RKO (cell line): ENCODE results near the gene ZMAT5.
A peak's percentile ranks its signal among the peaks of the same experiment; 100 is the strongest.

ENCODE experiments used
- DNase-seq: peaks from one replicate; pipeline ENCODE4 v3.0.0-alpha.2; 2016; ENCODE audit warnings: low spot score

ZMAT5 gene

GRCh38 chr22:29766632-29767170 lies at the start of gene ZMAT5:
ZMAT5 (minus strand) TSS chr22:29767007; CDS start chr22:29748544, 18,463 bp downstream.
- DNase-seq, result peak; percentile 96

DNA sequence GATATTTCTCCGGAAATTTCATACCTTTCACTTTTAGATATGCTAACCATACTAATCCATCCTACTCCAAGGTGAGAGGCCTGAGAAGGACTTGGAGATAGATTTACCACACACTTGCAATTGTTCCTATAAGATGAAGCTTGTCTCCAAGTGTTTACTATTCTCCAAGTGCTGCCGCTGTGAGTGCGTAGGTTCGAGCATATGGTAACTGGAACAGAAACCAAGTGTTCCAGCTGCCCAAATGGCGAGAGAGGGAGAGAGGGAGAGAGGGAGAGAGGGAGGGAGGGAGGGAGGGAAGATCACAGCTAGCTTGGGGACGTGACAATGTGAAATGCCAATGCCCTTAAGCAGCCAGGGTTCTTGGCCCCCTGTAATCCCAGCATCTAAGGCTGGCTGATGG lies 49.7 kb upstream of the ZMAT5 start:
- no peak for DNase-seq

GRCh38 chr22:29816128-29816527 lies 49.3 kb upstream of the ZMAT5 start:
- DNase-seq, result no peak

DNA sequence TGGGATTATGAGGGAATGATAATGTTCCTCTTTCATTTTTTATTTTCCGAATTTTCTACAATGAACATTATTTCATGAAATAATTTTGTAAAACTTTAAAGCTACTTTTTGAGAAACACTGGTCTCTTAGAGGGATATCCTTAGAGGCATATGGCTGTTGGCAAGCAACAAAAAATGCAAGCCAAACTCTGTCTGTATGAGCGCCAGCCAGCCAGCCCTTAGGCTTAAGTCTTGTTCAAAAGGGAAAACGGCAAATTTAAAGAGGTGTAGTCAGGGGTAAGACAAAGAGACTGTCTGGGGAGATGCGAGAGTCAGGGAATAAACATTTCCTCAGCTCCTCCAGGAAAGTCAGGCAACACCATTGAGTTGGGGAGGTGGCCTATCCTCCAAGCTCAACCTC lies 48.8 kb upstream of the ZMAT5 start:
- DNase-seq, result no peak

DNA sequence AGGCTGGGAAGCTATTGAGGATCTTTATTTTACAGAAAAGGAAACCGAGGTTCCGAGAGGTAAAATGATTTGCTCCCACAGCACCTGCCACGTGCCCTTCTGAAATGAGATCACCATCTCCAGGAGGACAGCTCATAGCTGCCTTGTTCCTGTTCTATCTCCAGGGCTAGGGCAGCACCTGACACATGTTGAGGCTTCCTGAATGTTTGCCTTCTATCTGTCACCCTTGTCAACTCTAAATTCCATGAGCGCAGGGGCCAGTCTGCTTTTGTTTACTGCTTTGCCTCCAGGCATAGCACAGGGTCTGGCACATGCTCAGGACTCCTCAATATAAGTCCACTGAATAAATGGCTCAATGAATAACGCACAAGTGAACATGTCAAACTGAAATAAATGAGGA lies 47.2 kb upstream of the ZMAT5 start:
- no peak for DNase-seq

DNA sequence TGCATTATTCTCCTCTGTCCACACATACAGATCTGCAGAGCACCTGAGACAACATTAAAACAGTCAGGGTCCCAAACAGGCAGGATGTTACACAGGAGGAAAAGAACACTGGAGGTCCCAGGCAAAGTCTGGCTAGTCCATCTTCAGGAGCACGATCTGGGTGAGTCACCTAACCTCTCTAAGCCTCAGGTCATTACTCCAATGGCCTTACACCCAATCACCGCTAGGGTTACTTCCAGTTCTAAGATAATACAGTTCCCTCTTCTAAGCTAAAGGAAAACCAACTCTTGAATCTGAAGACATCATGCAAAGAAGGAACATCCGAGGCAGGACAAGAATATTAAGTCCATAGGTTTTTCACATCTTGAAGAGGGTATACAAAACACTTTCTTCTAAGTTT lies 46.8 kb upstream of the ZMAT5 start:
- DNase-seq, result peak; percentile 45

DNA sequence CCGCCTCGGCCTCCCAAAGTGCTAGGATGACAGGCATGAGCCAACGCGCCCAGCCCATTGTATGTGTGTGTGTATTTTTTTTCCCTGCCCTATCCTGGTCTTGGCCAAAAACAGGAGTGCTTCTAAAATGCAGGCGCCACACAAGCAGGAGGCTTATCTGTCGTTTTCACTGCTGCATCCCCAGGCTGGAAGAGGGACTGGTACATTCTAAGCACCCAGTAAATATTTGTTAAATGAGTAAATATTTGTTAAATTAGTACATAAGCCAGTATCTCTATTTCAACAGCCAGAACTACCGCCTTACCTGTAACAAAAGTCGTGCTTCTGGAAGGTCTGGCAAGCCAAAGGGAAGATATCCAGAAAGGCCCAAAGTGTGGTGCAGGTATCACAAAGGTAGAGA lies 46.3 kb upstream of the ZMAT5 start:
- DNase-seq, result no peak

DNA sequence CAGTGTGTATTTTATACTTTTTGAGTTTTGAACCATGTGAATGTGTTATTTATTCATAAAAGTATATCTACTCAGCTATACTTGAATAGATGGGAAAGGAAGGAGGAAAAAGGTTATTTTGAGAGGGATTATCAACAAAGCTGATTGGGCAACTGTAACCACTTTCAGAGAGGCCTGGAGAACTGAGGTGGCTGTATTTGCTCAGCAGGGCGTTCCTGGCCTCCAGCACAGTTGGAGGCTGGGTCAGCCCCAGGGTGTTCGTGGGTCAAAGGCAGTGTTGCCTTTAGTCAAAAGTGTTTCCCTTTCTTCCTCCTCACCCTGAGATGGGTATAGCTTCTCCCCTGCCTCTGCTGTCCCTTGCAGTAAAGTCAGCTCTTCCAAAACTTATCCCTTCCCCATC lies 44.6 kb upstream of the ZMAT5 start:
- DNase-seq, result no peak

- DNase-seq, result no peak
Measured at GRCh38 chr22:29810216-29810615, 43.4 kb upstream of the ZMAT5 start.

GRCh38 chr22:29806196-29806595 lies 39.4 kb upstream of the ZMAT5 start:
- DNase-seq, result no peak

DNA sequence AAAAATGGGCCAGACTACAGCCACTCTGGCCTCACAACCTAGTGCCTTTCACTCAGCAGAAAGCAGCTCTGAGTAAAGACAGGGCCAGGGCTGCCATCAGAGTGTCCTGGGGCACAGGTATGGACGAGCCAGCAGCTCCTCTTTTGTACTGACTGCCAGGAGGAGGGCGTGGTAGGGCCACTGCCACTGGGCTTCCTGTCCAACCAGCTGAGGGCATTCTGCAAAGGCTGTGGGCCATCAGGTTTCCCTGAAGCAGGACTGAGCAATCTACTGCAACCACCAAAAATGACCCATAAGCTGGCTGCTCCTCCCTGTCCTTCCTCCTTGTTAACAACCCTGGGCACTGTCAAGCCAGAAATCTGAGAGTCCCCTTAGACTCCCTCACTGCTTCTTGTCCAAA lies 38.2 kb upstream of the ZMAT5 start:
- no peak for DNase-seq

DNA sequence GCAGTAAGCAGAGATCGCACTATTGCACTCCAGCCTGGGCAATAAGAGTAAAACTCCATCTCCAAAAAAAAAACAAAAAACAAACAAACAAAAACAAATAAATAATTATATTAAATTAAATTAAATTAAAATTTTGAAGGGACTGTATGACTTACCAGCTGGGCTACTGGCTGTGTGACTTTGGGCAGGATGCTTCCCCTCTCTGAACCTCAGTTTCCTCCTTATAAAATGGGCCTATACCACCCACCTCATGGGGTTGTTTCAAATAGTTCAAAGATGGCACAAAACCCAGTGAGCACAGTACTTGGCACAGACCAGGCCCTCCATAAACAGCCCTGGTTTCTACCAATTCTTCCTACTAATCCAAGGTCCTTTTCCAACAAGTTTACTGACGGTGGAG lies 36.4 kb upstream of the ZMAT5 start:
- DNase-seq, result no peak

DNA sequence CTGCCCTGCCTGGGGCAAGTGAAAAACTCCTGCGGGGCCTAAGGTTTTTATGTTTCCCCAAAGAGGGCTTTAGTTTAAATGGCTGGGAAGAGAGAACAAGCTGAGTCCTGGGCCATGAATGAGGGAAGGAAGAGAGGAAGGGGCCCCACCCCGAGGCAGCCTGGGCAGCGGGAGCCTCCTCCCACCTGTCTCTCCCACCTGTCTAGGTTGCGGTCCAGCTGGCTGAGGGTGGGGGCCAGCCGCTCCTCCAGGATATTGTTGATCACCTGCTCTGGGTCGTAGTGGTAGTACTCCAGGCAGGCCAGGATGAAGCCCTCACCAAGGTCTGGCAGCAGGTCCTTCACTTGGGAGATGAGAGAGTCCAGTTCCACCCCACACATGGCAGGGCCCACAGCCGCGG lies 35.0 kb upstream of the ZMAT5 start:
- no peak for DNase-seq

- no peak for DNase-seq
Measured at GRCh38 chr22:29801153-29801552, 34.3 kb upstream of the ZMAT5 start.

DNA sequence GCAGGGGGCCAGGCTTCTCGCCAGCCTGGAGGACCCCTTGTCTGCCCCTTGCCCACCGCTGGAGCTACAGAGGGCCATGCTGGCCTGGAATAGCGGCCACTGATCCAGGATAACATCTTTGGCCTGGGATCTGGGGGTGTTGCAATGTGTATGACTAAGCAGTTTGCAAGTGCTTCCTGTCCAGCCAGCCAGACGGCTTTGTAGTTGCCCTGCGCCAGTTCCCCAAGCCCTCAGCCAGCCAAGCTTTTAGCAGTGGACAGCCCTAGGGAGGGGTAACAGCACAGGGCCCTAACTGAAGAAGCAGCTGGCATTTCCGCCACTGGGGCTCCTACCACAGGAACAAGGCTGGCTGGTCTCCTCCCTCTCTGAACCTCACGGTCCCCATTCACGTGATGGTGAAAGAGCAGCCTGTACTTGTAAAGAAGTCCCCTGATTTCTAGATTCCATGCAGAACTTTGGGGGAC lies 32.4 kb upstream of the ZMAT5 start:
- peak; percentile 35 for DNase-seq

GRCh38 chr22:29798801-29799200 lies 32.0 kb upstream of the ZMAT5 start:
- no peak for DNase-seq

DNA sequence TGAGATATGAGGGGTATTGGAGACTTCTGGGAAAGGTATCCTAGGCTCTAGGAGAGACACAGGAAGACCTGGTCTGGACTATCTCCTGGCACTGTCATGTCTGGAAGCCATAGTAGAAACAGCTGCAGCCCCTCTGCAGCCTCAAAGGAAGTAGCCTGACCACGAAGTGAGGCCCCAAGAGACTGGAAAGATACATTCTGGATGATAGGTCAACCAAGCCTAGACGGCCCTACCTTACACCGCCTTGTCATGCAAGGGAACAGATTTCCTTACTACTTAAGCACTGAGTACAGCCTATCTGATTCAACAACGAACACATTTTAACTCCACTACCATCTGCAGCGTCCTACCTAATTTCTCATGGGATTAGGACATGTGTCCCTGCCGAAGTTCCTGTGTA lies 31.5 kb upstream of the ZMAT5 start:
- DNase-seq, result no peak

- no peak for DNase-seq
Measured at GRCh38 chr22:29797351-29797750, 30.5 kb upstream of the ZMAT5 start.

- DNase-seq, result no peak
Measured at GRCh38 chr22:29795663-29796062, 28.9 kb upstream of the ZMAT5 start.

- DNase-seq, result no peak
Measured at GRCh38 chr22:29793396-29793795, 26.6 kb upstream of the ZMAT5 start.

GRCh38 chr22:29790061-29790460 lies 23.3 kb upstream of the ZMAT5 start:
- no peak for DNase-seq

DNA sequence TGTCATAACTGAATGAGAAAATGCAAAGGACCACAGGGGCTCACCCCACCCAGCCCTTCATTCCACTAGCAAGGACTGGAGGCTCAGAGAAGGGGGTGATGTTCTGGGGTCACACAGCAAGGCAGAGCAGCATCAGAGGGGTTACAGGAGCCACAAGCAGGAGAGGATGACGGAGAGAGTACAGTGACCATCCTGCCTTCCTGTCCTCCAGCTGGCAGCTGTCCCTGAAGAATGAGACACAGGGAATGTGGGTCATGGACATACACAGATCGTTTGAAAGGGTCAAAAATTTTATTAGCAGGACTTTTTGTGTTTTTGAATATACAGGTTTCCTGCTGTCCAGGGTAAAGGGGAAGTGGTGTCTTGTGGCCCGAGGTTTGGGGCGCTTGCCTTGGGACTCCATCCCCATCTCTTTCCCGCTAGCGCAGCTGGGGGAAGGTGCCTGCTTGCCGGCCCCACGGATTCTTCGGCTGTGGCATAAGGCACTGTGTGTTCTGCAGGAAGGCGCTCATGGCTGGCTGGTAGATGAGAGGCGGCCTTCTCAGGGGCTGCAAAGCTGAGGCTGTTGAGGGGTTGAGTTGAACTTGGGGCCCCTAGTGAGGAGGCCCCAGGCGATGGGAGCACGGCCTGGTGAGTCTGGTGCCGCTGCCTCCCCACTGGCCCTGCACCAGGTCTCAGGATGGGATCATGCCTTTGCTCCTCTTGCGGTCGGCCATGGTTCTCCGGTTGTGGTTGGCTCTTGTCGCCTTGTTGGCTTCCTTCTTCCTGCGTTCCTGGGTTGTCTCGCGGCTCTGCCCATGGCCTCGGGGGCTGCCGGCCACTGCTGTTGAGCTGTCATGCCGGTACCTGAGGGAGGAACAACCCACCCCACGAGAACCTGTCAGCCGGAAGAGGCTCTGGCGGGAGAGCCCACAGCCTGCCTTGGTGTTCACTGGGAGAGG lies 21.8 kb upstream of the ZMAT5 start:
- DNase-seq, result no peak

DNA sequence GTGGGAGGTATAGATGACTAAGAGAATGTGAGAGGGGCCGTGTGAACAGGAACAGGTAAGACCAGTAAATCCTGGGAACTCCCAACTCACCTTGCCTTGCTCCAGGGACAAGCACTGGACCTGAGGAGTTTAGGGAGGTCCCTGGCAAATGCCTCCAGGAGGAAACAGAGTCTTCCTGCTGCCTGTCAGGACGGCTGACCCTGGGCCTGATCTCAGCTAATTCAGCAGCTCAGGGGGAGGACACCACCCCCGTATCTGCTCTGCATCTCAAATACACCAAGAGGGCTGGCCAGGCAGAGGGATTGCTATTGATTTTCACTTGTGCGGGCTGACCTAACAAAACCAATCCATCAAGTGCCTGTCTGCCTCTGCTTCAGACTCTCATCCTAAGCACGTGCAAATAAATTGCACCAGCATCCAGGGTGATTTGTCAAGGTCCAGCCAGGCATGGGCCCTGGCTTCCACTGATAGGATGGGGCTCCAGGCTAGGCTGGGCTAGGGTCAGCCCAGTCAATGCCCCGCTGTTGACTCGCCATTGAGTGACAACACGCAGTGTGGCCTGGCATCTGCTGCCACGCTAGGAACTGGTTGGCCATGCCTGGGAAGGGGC lies 20.7 kb upstream of the ZMAT5 start:
- DNase-seq, result no peak
